SK-MEL-5 (cell line): ENCODE measurements around the gene RHBDD3. TPM values are rescaled to one million over a fixed set of nuclear protein-coding genes. Genes with fewer than 3 reads are reported as not detected.

Experiments
- DNase-seq: peaks from one replicate; pipeline ENCODE4 v3.0.0-alpha.2; 2016; ENCODE audit warnings: low read depth, low spot score
- in situ Hi-C: cut with HindIII; loops from 2 replicates; pipeline ENCODE4 v1.10.0; 2016; ENCODE audit warnings: low sequenced_read_pairs, high pct_unique_total_duplicates, low pct_unique_long_range_greater_than_20kb
- total RNA-seq: library from RNA; depleted of rRNA; stranded (reverse); fragments of >200 nt; shearing (Covaris generic); gene quantifications from 2 replicates; pipeline ENCODE4 v1.2.3, GENCODE V29; 2014

The RHBDD3 gene
- total RNA-seq, 1 experiment from 2014 or later = 33.4 TPM

DNA sequence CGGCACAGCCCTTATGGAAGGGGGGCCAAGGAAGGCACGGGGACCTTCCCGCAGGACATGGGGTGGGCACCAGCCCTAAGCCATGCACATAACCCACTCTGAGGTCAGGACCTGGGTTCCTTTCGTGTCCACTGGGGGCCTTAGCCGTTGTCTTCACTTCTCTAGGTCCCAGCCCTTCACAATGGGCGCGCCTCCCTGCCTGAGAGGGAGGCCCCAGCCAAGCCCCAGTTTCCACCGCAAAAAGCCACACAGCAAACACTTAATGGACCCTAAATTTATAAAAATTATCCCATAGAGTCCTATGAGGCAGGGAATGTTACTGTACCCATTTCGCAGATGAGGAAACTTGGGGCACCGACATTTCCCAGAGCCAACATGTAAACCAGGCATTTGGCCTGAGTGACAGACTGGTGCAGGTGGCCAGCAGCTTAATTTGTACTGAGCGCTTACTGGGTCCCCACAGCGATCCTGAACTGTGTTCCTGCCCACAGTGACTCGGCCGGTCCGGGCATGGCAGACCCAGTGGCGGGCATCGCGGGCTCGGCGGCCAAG lies 39.9 kb upstream of the RHBDD3 start:
- in situ Hi-C loops = no loop called here
- no peak for DNase-seq

GRCh38 chr22:29306835-29307595 lies 39.2 kb upstream of the RHBDD3 start:
- in situ Hi-C loops = no loop called here
- peak; percentile 76 for DNase-seq

- in situ Hi-C loops = no loop called here
- peak; percentile 87 for DNase-seq
These were observed 38.5 kb upstream of the RHBDD3 start, which contains the start of gene GAS2L1 for GRCh38 chr22:29306175-29306834. Gene GAS2L1 (plus strand): TSS chr22:29306650. CDS start chr22:29308106, 1,456 bp downstream.

GRCh38 chr22:29305836-29306174 lies 38.0 kb upstream of the RHBDD3 start:
- no peak for DNase-seq
- in situ Hi-C loops = no loop called here

DNA sequence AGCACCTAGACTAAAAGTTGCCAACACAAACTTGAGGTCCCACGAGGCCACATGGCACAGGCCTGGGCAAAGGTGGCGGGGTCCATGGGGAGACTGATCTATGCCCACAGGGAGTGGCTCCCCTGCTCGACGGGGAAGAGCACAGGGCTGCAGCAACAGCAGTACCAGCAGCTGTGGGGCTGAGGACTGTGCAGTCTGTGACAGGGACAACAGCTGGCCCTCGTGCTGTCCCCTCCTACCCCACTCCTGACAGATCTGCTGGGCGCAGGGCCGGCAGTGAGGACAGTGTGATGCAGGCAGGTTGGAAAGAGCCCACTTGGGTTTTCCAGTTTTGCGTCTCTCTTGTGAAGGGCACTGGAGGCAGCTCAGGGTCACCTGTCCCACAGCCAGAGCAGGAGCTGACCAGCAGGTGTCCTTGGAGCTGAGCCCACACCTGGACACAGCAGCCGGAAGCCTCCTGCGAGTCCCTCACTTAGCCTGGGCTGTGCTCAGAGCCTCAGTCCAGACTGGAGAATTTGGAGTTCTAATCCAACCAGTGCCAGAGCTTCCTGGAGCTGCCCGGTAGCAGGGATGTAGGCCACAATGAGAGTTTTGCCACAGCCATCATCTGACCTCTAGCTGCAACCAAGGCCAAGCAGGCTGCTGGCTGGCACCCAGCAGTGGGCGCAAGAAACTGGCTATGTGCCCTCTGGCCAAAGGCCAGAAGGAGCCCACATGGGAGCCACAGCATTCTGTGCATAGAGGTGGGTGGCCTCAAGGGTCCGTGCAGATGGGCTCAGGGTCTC lies 35.1 kb upstream of the RHBDD3 start:
- peak; percentile 33 for DNase-seq
- in situ Hi-C loops = no loop called here

DNA sequence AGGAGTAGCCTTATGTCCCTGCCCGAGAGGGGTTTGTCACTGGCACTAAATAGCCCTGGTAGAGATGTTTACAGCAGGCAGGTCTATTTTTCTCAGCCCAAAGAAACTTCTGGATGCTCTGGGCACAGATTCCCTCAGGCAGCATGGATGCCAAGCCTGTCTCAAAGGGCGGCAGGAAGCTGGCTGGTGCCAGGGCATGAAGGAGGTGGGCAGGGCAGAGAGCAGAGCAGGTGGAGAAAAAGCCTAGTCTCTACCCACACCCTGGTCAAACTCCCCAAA lies 34.6 kb upstream of the RHBDD3 start:
- no peak for DNase-seq
- in situ Hi-C loops = no loop called here

DNA sequence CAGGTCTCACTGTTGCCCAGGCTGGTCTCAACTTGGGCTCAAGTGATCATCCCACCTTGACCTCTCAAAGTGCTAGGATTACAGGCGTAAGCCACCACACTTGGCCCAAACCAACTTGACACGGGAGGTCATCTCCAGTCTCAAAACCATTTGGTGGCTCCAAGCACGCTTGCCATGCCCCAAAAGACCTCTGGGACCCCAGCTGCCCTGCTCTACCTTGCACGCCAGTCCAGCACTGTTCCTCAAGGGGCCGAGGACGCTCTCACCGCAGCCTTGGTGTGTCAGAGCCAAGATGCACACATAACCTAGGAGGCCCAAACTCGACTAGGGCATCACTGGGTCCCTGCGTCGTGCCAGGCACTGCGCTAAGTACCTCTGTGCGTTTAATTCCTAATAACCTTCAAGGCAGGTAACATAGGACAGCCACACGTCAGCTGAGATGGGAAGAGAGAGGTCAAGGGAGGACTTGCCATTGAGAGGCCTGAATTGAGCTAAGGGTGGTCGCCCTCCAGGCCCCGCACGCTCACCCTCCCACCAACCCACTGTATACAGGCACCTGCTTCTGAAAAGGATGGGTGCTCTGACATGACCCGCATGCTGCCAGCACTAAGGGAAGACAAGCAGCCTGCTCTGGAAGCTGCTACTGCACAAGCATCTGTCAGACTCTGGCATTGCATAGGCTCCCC lies 34.1 kb upstream of the RHBDD3 start:
- in situ Hi-C loops = no loop called here
- DNase-seq = no peak

- in situ Hi-C loops = no loop called here
- DNase-seq = no peak
These were observed 33.2 kb upstream of the RHBDD3 start for GRCh38 chr22:29300807-29301601.

DNA sequence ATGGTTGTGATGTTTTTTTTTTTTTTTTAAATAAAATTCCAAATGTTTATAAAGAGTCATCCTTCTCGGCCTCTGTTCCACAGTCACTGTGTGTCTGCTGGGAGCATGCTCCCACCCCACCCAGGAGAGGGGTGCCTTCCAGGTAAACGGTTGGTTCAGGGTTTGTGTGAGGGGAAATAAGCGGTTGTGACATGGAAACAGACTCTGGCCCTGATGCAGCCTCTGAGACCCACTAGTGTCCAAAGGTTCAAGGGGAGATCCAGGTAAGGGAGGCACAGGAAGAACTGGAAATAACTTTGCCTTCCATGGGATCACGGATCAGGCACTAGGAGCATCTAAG lies 32.7 kb upstream of the RHBDD3 start:
- no peak for DNase-seq
- in situ Hi-C loops = no loop called here

DNA sequence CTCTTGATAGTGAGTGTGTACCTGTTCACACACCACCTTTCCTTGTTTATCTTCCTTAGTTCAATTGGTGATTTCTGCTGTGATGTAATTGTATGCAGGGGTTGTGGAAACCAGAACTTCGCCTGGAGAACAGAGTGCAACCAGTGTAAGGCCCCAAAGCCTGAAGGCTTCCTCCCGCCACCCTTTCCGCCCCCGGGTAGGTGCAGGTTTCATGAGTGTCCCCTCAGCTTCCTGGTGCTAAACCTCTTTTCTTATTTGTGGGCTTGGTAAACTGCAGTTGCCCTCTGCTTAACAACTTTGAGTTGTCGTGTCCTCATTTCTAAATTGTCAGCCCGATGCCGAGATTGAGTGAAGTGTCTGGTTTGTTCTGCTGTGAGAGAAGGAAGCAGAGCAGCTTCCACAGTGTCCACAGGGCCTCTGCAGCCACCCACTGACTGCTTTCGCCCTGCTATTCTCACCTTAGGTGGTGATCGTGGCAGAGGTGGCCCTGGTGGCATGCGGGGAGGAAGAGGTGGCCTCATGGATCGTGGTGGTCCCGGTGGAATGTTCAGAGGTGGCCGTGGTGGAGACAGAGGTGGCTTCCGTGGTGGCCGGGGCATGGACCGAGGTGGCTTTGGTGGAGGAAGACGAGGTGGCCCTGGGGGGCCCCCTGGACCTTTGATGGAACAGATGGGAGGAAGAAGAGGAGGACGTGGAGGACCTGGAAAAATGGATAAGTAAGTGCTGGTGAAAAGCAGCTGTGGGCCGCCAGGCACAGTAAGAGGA lies 31.5 kb upstream of the RHBDD3 start:
- in situ Hi-C loops = no loop called here
- no peak for DNase-seq

- in situ Hi-C loops = no loop called here
- no peak for DNase-seq
These were observed 30.9 kb upstream of the RHBDD3 start for GRCh38 chr22:29298641-29299040.

DNA sequence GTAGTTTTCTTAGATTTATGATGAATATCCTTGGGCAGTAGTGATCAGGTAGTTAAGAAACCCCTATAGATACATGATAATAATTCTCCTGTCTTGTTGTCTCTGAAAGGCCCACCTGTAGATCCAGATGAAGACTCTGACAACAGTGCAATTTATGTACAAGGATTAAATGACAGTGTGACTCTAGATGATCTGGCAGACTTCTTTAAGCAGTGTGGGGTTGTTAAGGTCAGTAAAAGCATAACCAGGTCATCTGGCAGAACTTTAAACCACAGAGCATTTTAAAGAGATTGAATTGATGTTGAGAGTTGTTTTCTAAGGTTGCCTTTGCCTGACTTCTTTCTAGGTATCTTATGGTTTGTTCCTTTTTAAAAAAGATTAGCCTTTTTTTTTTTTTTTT lies 24.6 kb upstream of the RHBDD3 start:
- in situ Hi-C loops = no loop called here
- no peak for DNase-seq

DNA sequence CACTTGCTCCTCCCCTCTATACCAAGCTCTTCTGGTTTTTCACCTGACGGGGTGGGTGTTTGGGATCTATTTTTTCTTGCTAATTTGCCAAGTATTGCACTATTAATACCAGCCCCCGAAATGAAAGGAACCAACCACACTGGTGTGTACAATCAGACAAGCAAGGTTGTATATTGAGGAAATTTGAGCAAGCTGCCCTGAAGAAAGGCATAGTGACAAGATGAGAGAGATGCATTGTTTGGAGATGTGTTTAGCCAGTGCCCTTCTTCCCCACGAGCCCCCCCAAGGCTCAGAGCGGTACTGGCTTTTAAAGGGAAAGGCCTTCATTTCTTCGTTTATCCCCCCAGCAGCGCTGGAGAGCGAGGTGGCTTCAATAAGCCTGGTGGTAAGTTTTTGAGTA lies 23.4 kb upstream of the RHBDD3 start:
- peak; percentile 52 for DNase-seq
- in situ Hi-C loops = no loop called here

DNA sequence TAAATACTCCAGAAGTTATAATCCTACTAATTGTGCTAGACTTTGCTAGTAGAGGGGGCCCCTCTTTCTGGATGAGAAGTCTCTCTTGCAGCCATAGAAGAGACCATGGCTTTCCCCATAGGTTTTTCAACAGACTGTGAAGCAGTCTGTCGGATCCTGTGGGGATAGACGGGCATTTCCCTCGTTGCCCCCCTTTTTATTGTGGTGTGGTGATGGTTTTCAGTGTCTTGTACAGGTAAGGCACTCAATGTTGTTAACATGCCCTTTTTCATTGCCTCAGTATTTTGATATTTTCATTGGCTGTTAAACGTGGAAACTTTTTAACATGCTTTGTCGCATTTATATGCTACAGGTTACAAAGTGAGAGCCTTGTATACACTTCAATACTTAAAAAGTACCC lies 22.3 kb upstream of the RHBDD3 start:
- in situ Hi-C loops = no loop called here
- DNase-seq = no peak

GRCh38 chr22:29288837-29289236 lies 21.1 kb upstream of the RHBDD3 start:
- DNase-seq = no peak
- in situ Hi-C loops = no loop called here

DNA sequence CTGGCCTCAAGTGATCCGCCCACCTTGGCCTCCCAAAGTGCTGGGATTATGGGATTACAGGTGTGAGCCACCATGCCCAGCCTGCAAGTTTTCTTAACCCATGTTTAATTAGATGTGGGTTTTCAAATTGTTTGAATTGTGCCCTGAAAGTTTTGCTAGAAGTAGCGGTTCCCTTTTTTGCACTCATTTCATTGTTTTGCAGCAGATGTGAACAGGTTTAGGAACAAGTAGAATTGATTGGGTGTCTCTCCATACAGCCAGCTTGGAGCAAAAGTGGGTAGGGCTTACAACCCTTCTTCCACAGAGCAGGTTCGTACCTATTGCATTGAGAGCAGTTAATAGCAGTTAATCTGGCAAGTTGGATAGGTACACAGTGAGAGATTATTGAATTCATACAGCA lies 16.4 kb upstream of the RHBDD3 start:
- DNase-seq = no peak
- in situ Hi-C loops = no loop called here

GRCh38 chr22:29277927-29278326 lies 10.1 kb upstream of the RHBDD3 start:
- in situ Hi-C loops = no loop called here
- DNase-seq = no peak
